Nephron progenitor cell (in vitro differentiated cells): ENCODE measurements around the gene ACTL10.

Experiments
- DNase-seq: peaks from one replicate; pipeline ENCODE4 v3.0.0; 2021
- H3K27ac Mint-ChIP-seq: 2 replicates; pipeline ENCODE4 v1.8.0; 2021; ENCODE audit warnings: mild to moderate bottlenecking, moderate library complexity, mixed read lengths
- H3K27me3 Mint-ChIP-seq: 2 replicates; pipeline ENCODE4 v1.8.0; 2021; ENCODE audit warnings: mild to moderate bottlenecking, low read depth, mixed read lengths; ENCODE audit not compliant: poor library complexity
- H3K36me3 Mint-ChIP-seq: 2 replicates; pipeline ENCODE4 v1.8.0; 2021; ENCODE audit warnings: low read depth, mixed read lengths
- H3K4me1 Mint-ChIP-seq: 2 replicates; pipeline ENCODE4 v1.8.0; 2021; ENCODE audit warnings: mixed read lengths
- H3K4me3 Mint-ChIP-seq: 2 replicates; pipeline ENCODE4 v1.8.0; 2021; ENCODE audit warnings: mild to moderate bottlenecking, moderate library complexity, mixed read lengths
- H3K9me3 Mint-ChIP-seq: 2 replicates; pipeline ENCODE4 v1.8.0; 2021; ENCODE audit warnings: mild to moderate bottlenecking, moderate library complexity, mixed read lengths
- CTCF ChIP-seq: fragments of 200-600 bp; sonication (generic); IDR thresholded peaks from 2 replicates; pipeline ENCODE4 v1.5.0; 2021; ENCODE audit warnings: antibody characterized with exemption

ACTL10 gene

GRCh38 chr20:33709398-33709797, 42.7 kb downstream of the ACTL10 start:
- Mint-ChIP-seq H3K4me3 (no peak overlapping the region), H3K36me3 (no peaks in the 10 kb centered on the region), H3K9me3 (peaks cover 2% of the 10 kb centered on the region), H3K27me3 (peaks cover 3% of the 10 kb centered on the region), H3K4me1 (no peaks in the 10 kb centered on the region), H3K27ac (no peak overlapping the region)
- no peak for TF ChIP-seq CTCF
- DNase-seq, result no peak

DNA sequence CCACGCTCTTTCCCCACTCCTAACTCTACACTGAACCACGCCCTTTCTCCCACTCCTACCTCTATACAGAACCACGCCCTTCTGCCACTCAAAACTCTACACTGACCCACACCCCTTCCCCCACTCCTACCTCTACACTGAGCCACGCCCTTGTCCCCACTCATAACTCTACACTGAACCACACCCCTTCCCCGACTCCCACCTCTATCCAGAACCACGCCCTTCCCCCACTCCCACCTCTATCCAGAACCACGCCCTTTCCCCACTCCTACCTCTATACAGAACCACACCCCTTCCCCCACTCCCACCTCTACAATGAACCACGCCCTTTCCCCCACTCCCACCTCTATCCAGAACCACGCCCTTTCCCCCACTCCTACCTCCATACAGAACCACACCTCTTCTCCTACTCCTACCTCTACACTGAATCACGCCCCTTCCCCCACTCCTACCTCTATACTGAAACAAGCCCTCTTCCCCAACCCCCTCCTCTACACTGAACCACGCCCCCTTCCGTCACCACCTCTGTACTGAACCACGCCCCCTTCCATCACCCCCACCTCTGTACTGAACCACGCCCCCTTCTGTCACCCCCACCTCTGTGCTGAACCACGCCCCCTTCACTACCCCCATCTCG, 43.3 kb downstream of the ACTL10 start:
- Mint-ChIP-seq H3K36me3 (no peaks in the 10 kb centered on the region), H3K4me1 (no peaks in the 10 kb centered on the region), H3K27ac (no peak overlapping the region), H3K9me3 (no peaks in the 10 kb centered on the region), H3K27me3 (peaks cover 4% of the 10 kb centered on the region), H3K4me3 (no peak overlapping the region)
- DNase-seq, result no peak
- no peak for TF ChIP-seq CTCF

GRCh38 chr20:33710681-33711445, 44.1 kb downstream of the ACTL10 start:
- Mint-ChIP-seq H3K27ac (no peak overlapping the region), H3K4me3 (no peak overlapping the region), H3K4me1 (no peaks in the 10 kb centered on the region), H3K27me3 (peaks cover 4% of the 10 kb centered on the region), H3K9me3 (no peaks in the 10 kb centered on the region), H3K36me3 (no peaks in the 10 kb centered on the region)
- DNase-seq, result no peak
- TF ChIP-seq CTCF, result no peak

DNA sequence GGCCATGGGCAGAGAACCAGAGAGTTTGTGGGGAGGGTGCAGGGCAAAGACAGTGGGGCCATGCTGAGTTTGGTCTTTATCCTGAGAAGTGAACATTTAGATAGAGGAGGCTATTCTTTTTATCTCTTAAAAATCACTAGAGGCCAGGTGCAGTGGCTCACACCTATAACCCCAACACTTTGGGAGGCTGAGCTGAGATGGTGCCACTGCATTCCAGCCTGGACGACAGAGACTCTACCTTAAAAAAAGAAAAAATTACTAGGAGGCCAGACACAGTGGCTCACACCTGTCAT, 44.6 kb downstream of the ACTL10 start:
- DNase-seq, result no peak
- Mint-ChIP-seq H3K9me3 (no peaks in the 10 kb centered on the region), H3K27ac (peak overlapping the region; percentile 47), H3K4me3 (no peak overlapping the region), H3K36me3 (no peaks in the 10 kb centered on the region), H3K27me3 (peaks cover 4% of the 10 kb centered on the region), H3K4me1 (no peaks in the 10 kb centered on the region)
- TF ChIP-seq CTCF, result no peak

DNA sequence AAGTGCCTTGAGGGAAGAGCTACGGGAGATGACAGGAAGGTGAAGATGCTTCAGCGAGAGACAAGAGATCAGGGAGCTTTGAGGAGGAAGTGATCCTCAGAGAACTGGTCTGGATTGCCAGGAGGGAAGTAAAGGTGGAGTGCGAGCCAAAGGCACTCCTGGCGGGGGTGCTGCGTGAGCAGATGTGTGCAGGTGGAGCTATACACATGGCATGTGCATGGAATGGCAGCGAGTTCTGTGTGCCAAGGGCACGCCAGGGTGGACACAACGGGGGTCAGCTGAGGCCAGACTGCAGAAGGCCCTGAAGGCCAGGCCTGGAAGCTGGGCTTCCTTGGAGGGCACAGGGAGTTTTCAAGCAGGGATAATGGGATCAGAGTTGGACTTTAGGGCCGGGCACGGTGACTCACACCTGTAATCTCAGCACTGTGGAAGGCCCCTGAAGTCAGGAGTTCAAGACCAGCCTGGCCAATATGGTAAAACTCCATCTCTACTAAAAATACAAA, 47.2 kb downstream of the ACTL10 start:
- peaks cover 4% of the 10 kb centered on the region for H3K27me3 Mint-ChIP-seq
- no peak overlapping the region for H3K4me3 Mint-ChIP-seq
- H3K9me3 Mint-ChIP-seq, result no peaks in the 10 kb centered on the region
- H3K4me1 Mint-ChIP-seq, result no peaks in the 10 kb centered on the region
- no peaks in the 10 kb centered on the region for H3K36me3 Mint-ChIP-seq
- H3K27ac Mint-ChIP-seq, result no peak overlapping the region
- DNase-seq, result no peak
- no peak for TF ChIP-seq CTCF

- no peak overlapping the region for H3K4me3 Mint-ChIP-seq
- peaks cover 10% of the 10 kb centered on the region for H3K9me3 Mint-ChIP-seq
- no peak overlapping the region for H3K27ac Mint-ChIP-seq
- H3K27me3 Mint-ChIP-seq, result peaks cover 10% of the 10 kb centered on the region
- H3K4me1 Mint-ChIP-seq, result no peaks in the 10 kb centered on the region
- no peak for DNase-seq
- H3K36me3 Mint-ChIP-seq, result no peaks in the 10 kb centered on the region
- no peak for TF ChIP-seq CTCF
Observed at GRCh38 chr20:33716498-33716897, 49.8 kb downstream of the ACTL10 start.
